ENCODE measurements around the gene CCDC85C.
A peak's percentile ranks its signal among the peaks of the same experiment; 100 is the strongest.

Gene CCDC85C

GRCh38 chr14:99513946-99514551, 90.0 kb downstream of the CCDC85C start:
- no peak overlapping the region for H3K4me3 ChIP-seq (ENCODE audit: low read depth, low read length)

GRCh38 chr14:99513183-99513694, 90.8 kb downstream of the CCDC85C start:
- H3K4me3 ChIP-seq (ENCODE audit: low read depth, low read length), result no peak overlapping the region

- H3K4me3 ChIP-seq (ENCODE audit: low read depth, low read length), result no peak overlapping the region
These were observed 91.3 kb downstream of the CCDC85C start for GRCh38 chr14:99512571-99513182.

DNA sequence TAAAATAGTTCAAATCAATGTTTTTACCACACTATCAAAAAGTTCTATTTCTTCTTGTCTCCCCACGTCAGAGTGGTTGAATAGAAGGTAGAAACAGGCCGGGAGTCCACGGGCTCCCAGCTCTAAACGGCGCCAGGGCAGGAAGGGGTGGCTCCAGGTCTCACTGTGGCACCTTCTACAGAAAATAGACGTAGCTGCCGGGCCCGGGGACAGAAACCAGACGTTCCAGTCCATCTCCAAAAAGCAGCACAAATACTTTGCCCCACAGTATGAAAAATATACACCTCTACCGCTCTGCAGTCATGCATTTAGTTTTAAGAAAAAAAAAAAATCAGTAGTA, 91.9 kb downstream of the CCDC85C start:
- H3K4me3 ChIP-seq (ENCODE audit: low read depth, low read length), result no peak overlapping the region

DNA sequence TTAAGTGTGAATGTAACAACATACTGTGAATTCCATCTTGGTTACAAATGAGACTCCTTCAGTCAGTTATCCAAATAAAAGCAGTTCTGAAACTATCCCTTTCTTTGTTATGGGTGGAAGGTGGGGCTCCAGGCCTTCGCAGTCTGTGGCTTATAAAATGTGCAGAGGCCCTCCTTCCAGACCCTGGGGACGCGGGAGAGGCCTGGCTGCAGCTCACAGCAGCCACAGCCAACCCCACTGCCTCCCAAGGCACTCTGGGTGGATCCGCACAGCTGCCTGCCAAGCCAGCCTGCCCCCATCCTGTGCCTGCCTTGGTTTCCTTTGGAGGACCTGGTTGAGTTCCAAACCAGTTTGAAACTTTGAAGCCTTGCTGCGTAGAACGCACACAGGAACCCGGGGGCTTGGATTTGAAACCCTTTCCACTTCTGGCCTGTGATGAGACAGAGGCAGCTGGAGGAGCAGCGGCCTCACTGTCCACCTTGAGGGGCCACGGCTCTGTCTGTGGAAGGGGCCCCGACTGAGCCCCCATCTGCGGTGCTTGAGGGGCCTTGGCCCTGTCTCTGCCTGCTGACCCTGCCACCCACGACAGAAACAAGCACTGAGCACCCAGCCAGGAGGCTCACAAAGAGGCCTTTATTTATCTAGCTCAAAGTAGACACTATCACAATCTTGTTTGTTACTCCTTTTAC, 92.4 kb downstream of the CCDC85C start:
- no peak overlapping the region for H3K4me3 ChIP-seq (ENCODE audit: low read depth, low read length)

DNA sequence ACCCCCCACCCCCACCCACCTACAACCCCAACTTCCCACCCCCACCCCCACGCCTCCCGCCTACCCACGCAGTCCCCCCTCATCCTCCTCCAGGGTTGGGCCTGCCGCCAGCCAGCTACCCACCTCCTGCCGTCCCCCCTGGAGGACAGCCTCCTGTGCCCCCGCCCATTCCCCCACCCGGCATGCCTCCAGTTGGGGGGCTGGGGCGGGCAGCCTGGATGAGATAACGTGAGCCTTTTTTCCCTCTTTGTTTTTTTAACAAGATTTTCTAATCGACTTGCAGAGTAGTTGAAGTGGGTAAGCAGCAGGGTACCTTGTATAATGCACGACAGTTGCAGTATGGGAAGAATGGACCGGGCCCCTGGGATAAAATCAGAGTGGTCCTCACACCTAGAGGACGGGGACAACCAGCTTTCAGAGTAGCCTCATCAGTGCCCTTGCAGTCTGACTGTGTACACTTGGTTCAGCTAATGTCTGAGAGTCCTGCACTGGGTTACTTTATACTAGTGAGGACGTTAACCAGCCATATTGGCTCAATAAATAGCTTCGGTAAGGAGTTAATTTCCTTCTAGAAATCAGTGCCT, 93.4 kb downstream of the CCDC85C start:
- H3K4me3 ChIP-seq (ENCODE audit: low read depth, low read length), result no peak overlapping the region

GRCh38 chr14:99509871-99510555, 94.0 kb downstream of the CCDC85C start:
- H3K4me3 ChIP-seq (ENCODE audit: low read depth, low read length), result no peak overlapping the region

GRCh38 chr14:99508896-99509629, 94.9 kb downstream of the CCDC85C start:
- no peak overlapping the region for H3K4me3 ChIP-seq (ENCODE audit: low read depth, low read length)

- no peak overlapping the region for H3K4me3 ChIP-seq (ENCODE audit: low read depth, low read length)
These were observed 96.0 kb downstream of the CCDC85C start for GRCh38 chr14:99507860-99508640.

- H3K4me3 ChIP-seq (ENCODE audit: low read depth, low read length), result no peak overlapping the region
These were observed 97.7 kb downstream of the CCDC85C start for GRCh38 chr14:99506276-99506675.

DNA sequence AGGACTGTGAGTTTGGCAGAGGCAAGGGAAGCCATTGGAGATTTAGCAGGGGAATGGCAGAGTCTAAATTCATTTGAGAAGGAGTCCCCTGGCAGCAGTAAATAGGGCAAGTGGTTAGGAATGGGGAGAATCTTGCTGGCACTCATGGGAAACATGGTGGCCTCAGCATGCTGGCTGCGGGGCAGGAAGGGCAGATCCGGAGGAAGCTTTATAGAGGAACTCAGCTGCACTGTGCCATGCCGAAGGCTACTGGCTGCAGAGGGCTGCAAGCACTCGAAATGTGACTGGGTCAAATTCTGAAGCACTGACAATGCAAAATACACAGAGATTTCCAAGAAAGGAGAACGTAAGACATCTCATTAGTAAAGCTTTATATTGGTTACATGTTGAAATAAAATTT, 98.9 kb downstream of the CCDC85C start:
- no peak overlapping the region for H3K4me3 ChIP-seq (ENCODE audit: low read depth, low read length)

DNA sequence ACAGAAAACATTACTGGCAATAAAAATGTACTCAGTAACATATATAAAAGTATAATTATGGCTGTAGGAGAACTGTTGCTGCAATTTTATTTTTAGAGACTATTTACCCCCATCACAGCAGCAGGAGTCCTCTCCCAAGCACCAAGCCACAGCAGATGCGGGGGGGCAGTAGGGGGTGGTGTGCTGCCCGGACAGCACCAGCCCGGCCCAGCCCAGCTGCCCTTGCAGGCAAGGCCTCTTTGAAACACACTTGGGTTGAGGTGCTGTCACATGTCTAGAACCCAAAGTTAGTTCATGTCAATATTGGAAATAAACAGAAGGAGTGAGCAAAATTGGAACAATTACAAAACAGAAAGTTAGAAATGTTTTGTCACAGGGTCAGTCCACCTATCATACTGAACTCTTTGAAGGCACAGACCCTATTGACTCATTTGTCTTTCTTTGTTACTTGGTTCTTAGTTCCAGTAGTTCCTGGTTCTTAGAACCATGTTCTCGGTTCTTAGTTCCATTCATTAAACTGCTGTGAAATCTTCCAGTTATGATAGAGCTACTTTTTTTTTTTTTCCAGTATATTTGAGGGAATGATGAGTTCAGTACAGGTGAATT, 100.1 kb downstream of the CCDC85C start:
- no peak overlapping the region for H3K4me3 ChIP-seq (ENCODE audit: low read depth, low read length)

DNA sequence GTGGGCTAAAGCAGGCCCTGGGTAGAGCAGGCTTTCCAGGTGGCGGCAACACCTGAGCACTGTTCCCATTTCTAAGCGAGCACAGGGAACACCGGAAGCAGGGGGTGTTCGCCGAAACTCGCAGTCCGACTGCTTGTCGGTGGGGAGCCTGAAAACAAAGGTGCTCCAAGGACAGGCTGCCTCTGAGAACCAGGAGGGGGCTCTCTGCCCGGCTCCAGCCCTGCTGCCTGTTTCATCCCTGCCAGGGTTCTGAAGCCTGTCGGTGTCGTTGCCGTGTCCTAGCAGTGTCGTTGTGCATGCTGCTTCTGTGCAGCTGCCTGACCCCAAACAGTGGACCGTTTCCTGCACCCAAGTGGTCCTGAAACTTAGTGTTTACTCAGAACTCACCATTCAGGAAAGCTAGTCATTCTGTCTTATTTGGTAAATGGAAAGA, 101.0 kb downstream of the CCDC85C start:
- H3K4me3 ChIP-seq (ENCODE audit: low read depth, low read length), result no peak overlapping the region

DNA sequence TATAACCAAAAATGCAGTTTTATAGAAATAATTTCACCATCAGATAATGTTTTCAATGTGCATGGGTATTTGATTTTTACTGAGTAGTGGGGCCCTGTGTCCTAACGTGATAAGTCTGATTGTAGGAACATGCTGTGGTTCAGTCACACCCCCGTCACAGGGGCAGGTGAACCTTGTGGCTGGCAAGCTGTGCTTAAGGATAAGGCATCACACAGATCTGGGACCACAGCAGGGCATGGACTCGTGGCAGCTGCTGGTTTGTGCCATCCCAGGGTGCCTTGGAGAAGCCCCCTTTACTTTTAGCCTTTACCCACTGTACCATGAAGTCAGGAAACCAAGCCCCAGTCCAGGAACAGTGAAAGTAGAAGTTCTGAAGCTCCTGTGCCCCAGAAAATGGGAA, 106.1 kb downstream of the CCDC85C start:
- no peak overlapping the region for H3K4me3 ChIP-seq (ENCODE audit: low read depth, low read length)

DNA sequence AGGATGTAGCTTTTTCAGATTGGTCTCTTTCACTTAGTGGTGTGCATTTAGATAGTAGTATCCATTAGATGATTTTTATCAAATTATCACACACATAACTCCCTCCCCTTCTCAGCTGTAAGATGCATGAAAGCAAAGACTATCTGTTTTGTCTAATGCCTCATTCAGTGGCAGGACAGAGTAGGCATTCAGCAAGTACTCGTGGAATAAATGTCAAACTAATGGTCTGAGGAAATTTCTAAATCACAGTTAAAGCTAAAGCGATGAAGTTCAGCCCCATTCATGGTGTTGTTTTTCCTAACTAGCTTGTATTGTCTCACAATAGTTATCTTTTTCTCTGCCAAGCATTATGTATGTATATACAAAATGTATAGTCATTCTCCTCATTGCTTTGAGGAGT, 106.7 kb downstream of the CCDC85C start:
- H3K4me3 ChIP-seq (ENCODE audit: low read depth, low read length), result no peak overlapping the region

GRCh38 chr14:99484106-99484505, 119.9 kb downstream of the CCDC85C start:
- no peak overlapping the region for H3K4me3 ChIP-seq (ENCODE audit: low read depth, low read length)

GRCh38 chr14:99481745-99482099, 122.3 kb downstream of the CCDC85C start:
- H3K4me3 ChIP-seq (ENCODE audit: low read depth, low read length), result peak overlapping the region; percentile 96

DNA sequence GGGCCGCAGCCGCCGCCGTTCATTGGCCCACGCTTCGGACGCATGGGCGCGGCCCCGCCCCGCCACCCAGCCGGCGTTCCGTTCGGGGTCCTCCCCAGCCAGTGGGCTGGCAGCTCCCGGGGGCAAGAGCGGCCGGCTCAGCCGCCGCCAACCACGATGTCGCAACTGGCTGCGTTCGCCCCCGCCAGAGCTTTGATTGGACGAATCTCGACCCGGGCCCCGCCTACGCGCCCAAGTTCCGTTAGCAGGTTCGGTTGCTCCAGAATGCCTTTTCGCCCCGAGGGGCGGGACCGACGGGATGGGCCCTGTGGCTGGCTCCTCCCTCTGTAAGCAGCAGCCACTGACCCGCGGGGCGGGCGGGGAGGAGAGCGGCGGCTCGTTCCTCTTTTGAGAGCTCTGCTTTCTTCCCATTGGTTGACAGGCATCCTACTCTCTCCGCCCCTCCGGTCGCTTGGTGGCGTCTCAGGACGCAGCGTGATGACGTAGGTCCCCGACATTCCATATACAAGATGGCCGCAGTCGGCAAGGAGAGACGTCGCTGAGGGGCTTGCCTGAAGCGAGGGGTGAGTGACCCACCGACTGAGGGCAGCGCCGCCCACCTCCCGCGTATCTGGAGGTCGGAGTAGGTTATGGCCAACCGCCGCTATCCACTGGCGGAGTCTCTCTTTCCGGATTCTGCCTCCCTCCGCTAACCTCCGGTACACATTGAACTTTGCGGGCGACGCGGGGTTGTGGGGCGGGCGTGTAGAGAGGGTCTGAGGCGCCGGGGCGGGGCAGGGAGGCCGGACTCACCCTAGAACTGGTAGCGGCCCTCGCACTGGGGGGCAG, 122.9 kb downstream of the CCDC85C start, which contains the start of gene CCNK:
Gene CCNK, plus strand, starts transcription at position 493 of the 828 bp plus-strand sequence. CDS start 11,269 bp downstream, outside the sequence.
- H3K4me3 ChIP-seq (ENCODE audit: low read depth, low read length), result peak within 1 kb of the TSS; percentile 96

Data from iPS-11a (cell line).